MM.1S (cell line): ENCODE results near the gene SLIT3.

ENCODE experiments used
- DNase-seq: peaks from one replicate; pipeline ENCODE4 v3.0.0-alpha.2; 2015
- H2AFZ ChIP-seq: fragments of 300-600 bp; sonication (generic); 2 replicates; pipeline ENCODE4 v1.6.0; 2016; ENCODE audit warnings: antibody characterized with exemption, low read length
- H3F3A ChIP-seq: fragments of 300-600 bp; sonication (generic); 2 replicates; pipeline ENCODE4 v1.6.1; 2016; ENCODE audit warnings: mild to moderate bottlenecking, antibody characterized with exemption, low read length, moderate library complexity, mixed read lengths; ENCODE audit not compliant: insufficient read depth
- H3K27ac ChIP-seq: fragments of 300-600 bp; sonication (generic); 2 replicates; pipeline ENCODE4 v1.5.1; 2016; ENCODE audit warnings: mild to moderate bottlenecking, low read length
- H3K27me3 ChIP-seq: fragments of 300-600 bp; sonication (generic); replicated peaks from 2 replicates; pipeline ENCODE4 v1.6.0; 2016; ENCODE audit warnings: low read length; ENCODE audit not compliant: insufficient read depth
- H3K36me3 ChIP-seq: fragments of 300-600 bp; sonication (generic); replicated peaks from 2 replicates; pipeline ENCODE4 v1.6.1; 2016; ENCODE audit warnings: mild to moderate bottlenecking, low read length, mixed read lengths; ENCODE audit not compliant: insufficient read depth
- H3K4me1 ChIP-seq: fragments of 300-600 bp; sonication (generic); 2 replicates; pipeline ENCODE4 v1.6.1; 2016; ENCODE audit warnings: low read length, mixed read lengths
- H3K4me2 ChIP-seq: fragments of 300-600 bp; sonication (generic); 2 replicates; pipeline ENCODE4 v1.6.0; 2016; ENCODE audit warnings: low read depth, low read length
- H3K4me3 ChIP-seq: fragments of 300-600 bp; sonication (generic); 2 replicates; pipeline ENCODE4 v1.5.1; 2016; ENCODE audit warnings: low read length, mixed read lengths
- H3K79me2 ChIP-seq: fragments of 300-600 bp; sonication (generic); 2 replicates; pipeline ENCODE4 v1.6.1; 2016; ENCODE audit warnings: mixed run types, low read length, mixed read lengths
- H3K9ac ChIP-seq: fragments of 300-600 bp; sonication (generic); 2 replicates; pipeline ENCODE4 v1.6.1; 2016; ENCODE audit warnings: low read length, mixed read lengths
- H3K9me2 ChIP-seq: fragments of 300-600 bp; sonication (generic); replicated peaks from 2 replicates; pipeline ENCODE4 v1.6.1; 2016; ENCODE audit warnings: mild to moderate bottlenecking, low read length, mixed read lengths; ENCODE audit not compliant: insufficient read depth
- H3K9me3 ChIP-seq: fragments of 300-600 bp; sonication (generic); replicated peaks from 2 replicates; pipeline ENCODE4 v1.6.1; 2016; ENCODE audit warnings: mild to moderate bottlenecking, low read length, mixed read lengths; ENCODE audit not compliant: insufficient read depth
- H4K20me1 ChIP-seq: fragments of 300-600 bp; sonication (generic); 2 replicates; pipeline ENCODE4 v1.6.1; 2016; ENCODE audit warnings: mild to moderate bottlenecking, low read length, moderate library complexity, mixed read lengths; ENCODE audit not compliant: insufficient read depth
- EZH2 ChIP-seq: fragments of 300-600 bp; sonication (generic); optimal IDR thresholded peaks from 2 replicates; pipeline ENCODE3; 2017; ENCODE audit warnings: low read depth, mild to moderate bottlenecking, antibody characterized with exemption, low read length, mixed read lengths
- EZH2phosphoT487 ChIP-seq: fragments of 300-600 bp; sonication (generic); IDR thresholded peaks from 2 replicates; pipeline ENCODE4 v1.6.1; 2018; ENCODE audit warnings: antibody characterized with exemption, low read length
- TF ChIP-seq, protein P1 (sequence below): fragments of 300-600 bp; sonication (generic); IDR thresholded peaks from 2 replicates; pipeline ENCODE4 v1.5.1; 2016; ENCODE audit warnings: antibody characterized with exemption, low read length, mixed read lengths

Gene SLIT3

DNA sequence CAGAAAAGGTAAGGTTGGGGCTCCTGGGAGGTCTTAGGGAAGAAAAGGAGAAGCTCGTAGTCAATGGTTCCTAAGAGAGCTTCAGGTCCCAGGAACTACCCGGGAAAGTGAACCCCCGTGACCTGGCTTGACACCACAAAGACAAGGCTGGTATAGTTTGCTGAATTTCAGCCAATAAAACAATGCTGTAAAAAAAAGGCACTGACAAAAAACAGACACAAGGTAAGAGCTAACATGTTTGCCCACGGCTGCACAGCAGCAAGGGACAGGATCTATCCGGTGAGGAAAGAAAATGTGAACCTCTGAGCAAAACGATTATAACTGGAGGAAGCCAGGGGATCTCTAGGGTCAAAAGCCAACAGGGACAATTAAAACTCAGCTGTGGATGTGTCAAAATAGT is 17.1 kb downstream of the SLIT3 start:
- no peaks in the 10 kb centered on the region for H3K4me1 ChIP-seq
- no peaks in the 10 kb centered on the region for H3F3A ChIP-seq
- H2AFZ ChIP-seq, result no peak overlapping the region
- no peak overlapping the region for H3K9ac ChIP-seq
- no peaks in the 10 kb centered on the region for H4K20me1 ChIP-seq
- no peak for DNase-seq
- TF ChIP-seq EZH2phosphoT487 (no peak), EZH2 (no peak)
- TF ChIP-seq, protein P1, sequence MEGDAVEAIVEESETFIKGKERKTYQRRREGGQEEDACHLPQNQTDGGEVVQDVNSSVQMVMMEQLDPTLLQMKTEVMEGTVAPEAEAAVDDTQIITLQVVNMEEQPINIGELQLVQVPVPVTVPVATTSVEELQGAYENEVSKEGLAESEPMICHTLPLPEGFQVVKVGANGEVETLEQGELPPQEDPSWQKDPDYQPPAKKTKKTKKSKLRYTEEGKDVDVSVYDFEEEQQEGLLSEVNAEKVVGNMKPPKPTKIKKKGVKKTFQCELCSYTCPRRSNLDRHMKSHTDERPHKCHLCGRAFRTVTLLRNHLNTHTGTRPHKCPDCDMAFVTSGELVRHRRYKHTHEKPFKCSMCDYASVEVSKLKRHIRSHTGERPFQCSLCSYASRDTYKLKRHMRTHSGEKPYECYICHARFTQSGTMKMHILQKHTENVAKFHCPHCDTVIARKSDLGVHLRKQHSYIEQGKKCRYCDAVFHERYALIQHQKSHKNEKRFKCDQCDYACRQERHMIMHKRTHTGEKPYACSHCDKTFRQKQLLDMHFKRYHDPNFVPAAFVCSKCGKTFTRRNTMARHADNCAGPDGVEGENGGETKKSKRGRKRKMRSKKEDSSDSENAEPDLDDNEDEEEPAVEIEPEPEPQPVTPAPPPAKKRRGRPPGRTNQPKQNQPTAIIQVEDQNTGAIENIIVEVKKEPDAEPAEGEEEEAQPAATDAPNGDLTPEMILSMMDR, result no peak
- H3K27me3 ChIP-seq, result no peaks in the 10 kb centered on the region
- H3K9me2 ChIP-seq, result no peaks in the 10 kb centered on the region
- no peak overlapping the region for H3K4me3 ChIP-seq
- no peaks in the 10 kb centered on the region for H3K36me3 ChIP-seq
- no peaks in the 10 kb centered on the region for H3K9me3 ChIP-seq
- no peak overlapping the region for H3K27ac ChIP-seq
- no peak overlapping the region for H3K4me2 ChIP-seq
- no peaks in the 10 kb centered on the region for H3K79me2 ChIP-seq

DNA sequence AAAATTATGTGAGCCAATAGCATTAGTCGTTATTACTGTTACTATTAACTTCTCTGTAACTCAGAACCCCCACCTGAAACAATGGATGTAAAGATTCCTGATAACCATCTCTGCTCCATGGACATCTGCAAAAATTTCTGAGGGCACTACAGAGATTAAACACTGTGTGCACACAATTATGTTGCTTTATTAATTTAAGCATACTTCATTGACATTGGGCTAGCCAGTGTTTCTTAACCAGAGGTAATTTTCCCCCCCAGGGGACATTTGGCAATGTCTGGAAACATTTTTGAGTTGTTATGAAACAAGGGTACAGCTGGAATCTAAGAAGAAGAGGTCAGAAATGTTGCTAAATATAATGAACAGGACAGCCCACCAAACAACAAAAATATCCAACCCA is 19.3 kb downstream of the SLIT3 start:
- Histone ChIP-seq H3F3A (no peaks in the 10 kb centered on the region), H3K27ac (no peak overlapping the region), H3K9me2 (no peaks in the 10 kb centered on the region), H3K4me2 (no peak overlapping the region), H4K20me1 (no peaks in the 10 kb centered on the region), H3K9me3 (no peaks in the 10 kb centered on the region), H3K9ac (no peak overlapping the region), H3K4me1 (no peaks in the 10 kb centered on the region), H3K27me3 (no peaks in the 10 kb centered on the region), H2AFZ (no peak overlapping the region), H3K79me2 (no peaks in the 10 kb centered on the region), H3K36me3 (no peaks in the 10 kb centered on the region), H3K4me3 (no peak overlapping the region)
- TF ChIP-seq EZH2 (no peak), EZH2phosphoT487 (no peak)
- TF ChIP-seq, protein P1, result no peak
- DNase-seq, result no peak

DNA sequence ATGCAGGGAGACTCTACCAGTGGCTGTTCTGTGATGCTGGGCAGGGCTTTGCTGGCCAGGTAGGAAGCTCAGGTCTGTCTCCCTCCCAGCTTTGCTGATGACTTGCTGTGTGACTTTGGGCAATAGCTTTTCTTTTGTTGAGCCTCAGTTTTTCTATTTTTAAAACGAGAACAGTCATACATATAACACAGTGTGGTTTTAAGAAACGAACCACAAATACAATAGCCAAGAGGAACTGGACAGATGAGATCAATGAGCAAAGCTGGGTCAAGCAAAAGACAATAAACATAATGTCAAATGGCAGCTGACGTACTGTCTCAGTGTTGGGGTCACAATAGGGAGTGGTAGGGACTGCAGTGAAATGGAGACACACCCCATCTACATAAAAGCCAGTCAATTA is 20.2 kb downstream of the SLIT3 start:
- Histone ChIP-seq H3K79me2 (no peaks in the 10 kb centered on the region), H3K9me2 (no peaks in the 10 kb centered on the region), H4K20me1 (no peaks in the 10 kb centered on the region), H3K4me2 (no peak overlapping the region), H3K27ac (no peak overlapping the region), H3K36me3 (no peaks in the 10 kb centered on the region), H3K9me3 (no peaks in the 10 kb centered on the region), H3K4me1 (no peaks in the 10 kb centered on the region), H3K9ac (no peak overlapping the region), H3K27me3 (no peaks in the 10 kb centered on the region), H3F3A (no peaks in the 10 kb centered on the region), H2AFZ (no peak overlapping the region), H3K4me3 (no peak overlapping the region)
- TF ChIP-seq EZH2phosphoT487 (no peak), EZH2 (no peak)
- TF ChIP-seq, protein P1, result no peak
- DNase-seq, result no peak
